HepG2 (cell line): Measurements from ENCODE around the gene SLIT1.

Experiments
- CBFB ChIP-seq: sonication (generic); formaldehyde crosslinking; IDR thresholded peaks from 2 replicates; pipeline ENCODE4 v1.4.0; 2020; ENCODE audit warnings: missing genetic modification reagents
- CHD2 ChIP-seq: IDR thresholded peaks from 2 replicates; pipeline ENCODE4 v1.6.1; 2011; ENCODE audit warnings: low read depth, low read length, improper control_type of control experiment
- ELF1 ChIP-seq: sonication (generic); formaldehyde crosslinking; IDR thresholded peaks from 2 replicates; pipeline ENCODE4 v1.4.0; 2020; ENCODE audit warnings: missing genetic modification reagents
- HCFC1 ChIP-seq: fragments of 150-350 bp; IDR thresholded peaks from 2 replicates; pipeline ENCODE4 v1.6.1; 2014; ENCODE audit warnings: low read depth, low read length
- HDAC6 ChIP-seq: fragments of 200-600 bp; sonication (generic); IDR thresholded peaks from 2 replicates; pipeline ENCODE4 v1.7.0; 2017; ENCODE audit warnings: mild to moderate bottlenecking, antibody characterized with exemption, low read length, low read depth
- STAG1 ChIP-seq: sonication (generic); formaldehyde crosslinking; IDR thresholded peaks from 2 replicates; pipeline ENCODE4 v1.4.0; 2020; ENCODE audit warnings: missing genetic modification reagents
- WIZ ChIP-seq: sonication (generic); formaldehyde crosslinking; IDR thresholded peaks from 2 replicates; pipeline ENCODE4 v1.5.1; 2020; ENCODE audit warnings: mild to moderate bottlenecking, missing genetic modification reagents
- ZNF24 ChIP-seq: fragments of 450-650 bp; IDR thresholded peaks from 2 replicates; pipeline ENCODE4 v1.6.1; 2017; ENCODE audit warnings: antibody characterized with exemption, mild to moderate bottlenecking
- ZNF317 ChIP-seq: sonication (generic); formaldehyde crosslinking; IDR thresholded peaks from 2 replicates; pipeline ENCODE4 v1.5.0; 2020; ENCODE audit warnings: mild to moderate bottlenecking, missing genetic modification reagents
- ZNF746 ChIP-seq: sonication (generic); formaldehyde crosslinking; IDR thresholded peaks from 2 replicates; pipeline ENCODE4 v1.8.0; 2022; ENCODE audit warnings: mild to moderate bottlenecking, missing genetic modification reagents
- TF ChIP-seq, protein P1 (sequence below): sonication (generic); formaldehyde crosslinking; IDR thresholded peaks from 2 replicates; pipeline ENCODE4 v1.5.0; 2020; ENCODE audit warnings: mild to moderate bottlenecking, missing genetic modification reagents, moderate library complexity

DNA sequence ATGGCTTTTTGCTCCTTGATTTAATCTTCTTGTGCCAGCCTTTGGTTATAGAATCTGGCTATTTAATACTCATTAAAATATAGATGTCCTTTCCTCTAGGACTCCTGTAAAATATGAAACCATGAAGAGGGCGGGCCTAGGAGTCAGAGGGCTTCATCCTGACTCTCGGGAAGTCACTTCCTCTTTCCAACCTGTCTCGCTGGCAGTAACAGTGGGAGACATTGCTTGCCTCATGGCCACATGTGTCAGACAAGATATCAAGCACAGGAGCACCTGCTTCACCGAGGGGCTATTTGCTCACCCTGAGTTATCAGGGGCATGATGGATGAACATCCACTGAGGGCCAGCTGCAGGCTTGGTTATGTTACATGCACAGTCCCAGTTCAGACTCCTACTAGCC, 31.0 kb downstream of the SLIT1 start:
- TF ChIP-seq ZNF317 (CRISPR knock-in tag) (no peak), CHD2 (no peak), WIZ (CRISPR knock-in tag) (no peak), ZNF24 (no peak), HCFC1 (no peak), STAG1 (no peak), ELF1 (CRISPR knock-in tag) (no peak), HDAC6 (no peak), ZNF746 (CRISPR knock-in tag) (no peak), CBFB (CRISPR knock-in tag) (no peak)
- TF ChIP-seq, protein P1, sequence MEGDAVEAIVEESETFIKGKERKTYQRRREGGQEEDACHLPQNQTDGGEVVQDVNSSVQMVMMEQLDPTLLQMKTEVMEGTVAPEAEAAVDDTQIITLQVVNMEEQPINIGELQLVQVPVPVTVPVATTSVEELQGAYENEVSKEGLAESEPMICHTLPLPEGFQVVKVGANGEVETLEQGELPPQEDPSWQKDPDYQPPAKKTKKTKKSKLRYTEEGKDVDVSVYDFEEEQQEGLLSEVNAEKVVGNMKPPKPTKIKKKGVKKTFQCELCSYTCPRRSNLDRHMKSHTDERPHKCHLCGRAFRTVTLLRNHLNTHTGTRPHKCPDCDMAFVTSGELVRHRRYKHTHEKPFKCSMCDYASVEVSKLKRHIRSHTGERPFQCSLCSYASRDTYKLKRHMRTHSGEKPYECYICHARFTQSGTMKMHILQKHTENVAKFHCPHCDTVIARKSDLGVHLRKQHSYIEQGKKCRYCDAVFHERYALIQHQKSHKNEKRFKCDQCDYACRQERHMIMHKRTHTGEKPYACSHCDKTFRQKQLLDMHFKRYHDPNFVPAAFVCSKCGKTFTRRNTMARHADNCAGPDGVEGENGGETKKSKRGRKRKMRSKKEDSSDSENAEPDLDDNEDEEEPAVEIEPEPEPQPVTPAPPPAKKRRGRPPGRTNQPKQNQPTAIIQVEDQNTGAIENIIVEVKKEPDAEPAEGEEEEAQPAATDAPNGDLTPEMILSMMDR (CRISPR knock-in tag), result no peak
